GM12878 (cell line): ENCODE measurements around the gene COTL1. TPM values are rescaled to one million over a fixed set of nuclear protein-coding genes. Genes with fewer than 3 reads are reported as not detected.
A peak's percentile ranks its signal among the peaks of the same experiment; 100 is the strongest.

Experiments
- ATAC-seq: fragments of 200-7000 bp; cut with Tn5 transposase; 3 replicates; pipeline ENCODE4 v1.9.1; 2020; ENCODE audit warnings: mild to moderate bottlenecking, moderate library complexity
- BruUV-seq: library from RNA; stranded (reverse); fragments of 400-500 nt; replicated peaks from 2 replicates; lab custom pipeline; 2021; lab: Mats Ljungman, UMichigan
- CTCF ChIA-PET: fragments of 300-600 bp; sonication (Branson Sonifier 250); formaldehyde crosslinking; extraction: SDS; loops from one replicate; lab custom pipeline; 2021; ENCODE audit warnings: inconsistent platforms; lab: Yijun Ruan, JAX
- POLR2A ChIA-PET: fragments of 350-600 bp; formaldehyde crosslinking; extraction: SDS; loops from one replicate; lab custom pipeline; 2021; ENCODE audit warnings: inconsistent platforms; lab: Charles Lee
- RAD21 ChIA-PET: fragments of 300-600 bp; sonication (Branson Sonifier 250); formaldehyde crosslinking; loops from one replicate; lab custom pipeline; 2023; ENCODE audit warnings: antibody characterized with exemption; ENCODE audit not compliant: unreplicated experiment; lab: Charles Lee
- SMC1A ChIA-PET: fragments of 300-600 bp; sonication (Branson Sonifier 250); formaldehyde crosslinking; loops from one replicate; lab custom pipeline; 2023; ENCODE audit not compliant: unreplicated experiment, uncharacterized antibody; lab: Charles Lee
- DNase-seq: peaks from one replicate; pipeline ENCODE4 v3.0.0-alpha.2; 2011; ENCODE audit warnings: low read depth, low spot score
- FAIRE-seq: peaks from 3 replicates; lab custom pipeline; 2011; peaks lifted over from hg19 to GRCh38; lab: Jason Lieb, UNC
- H2AFZ ChIP-seq: 2 replicates; pipeline ENCODE4 v1.6.0; 2011; ENCODE audit warnings: low read depth, low read length, control low read depth; ENCODE audit not compliant: control insufficient read depth
- H3K27ac ChIP-seq: 2 replicates; pipeline ENCODE4 v1.5.1; 2011; ENCODE audit warnings: control low read depth; ENCODE audit not compliant: control insufficient read depth, insufficient read depth
- H3K27me3 ChIP-seq, 2 experiments: replicated peaks in 1 of 2; 2 replicates each; pipeline versions ENCODE4 v1.6.0 to v1.6.1; 2011; ENCODE audit warnings: low read length in 1 of 2; ENCODE audit not compliant: control insufficient read depth in 2 of 2, insufficient read depth in 2 of 2
- H3K36me3 ChIP-seq, 2 experiments: 2 replicates each; pipeline ENCODE4 v1.5.1; 2011; ENCODE audit warnings: low read length in 1 of 2; ENCODE audit not compliant: control insufficient read depth in 2 of 2, insufficient read depth in 2 of 2
- H3K4me1 ChIP-seq: 2 replicates; pipeline ENCODE4 v1.6.1; 2011; ENCODE audit warnings: mild to moderate bottlenecking, low read length, moderate library complexity, mixed read lengths; ENCODE audit not compliant: control insufficient read depth, insufficient read depth
- H3K4me2 ChIP-seq: 2 replicates; pipeline ENCODE4 v1.6.0; 2011; ENCODE audit warnings: control low read depth; ENCODE audit not compliant: control insufficient read depth, insufficient read depth
- H3K4me3 ChIP-seq: fragments of 200-600 bp; sonication (generic); 2 replicates; pipeline ENCODE4 v1.5.1; 2016
- H3K79me2 ChIP-seq: 2 replicates; pipeline ENCODE4 v1.6.0; 2011; ENCODE audit warnings: low read length; ENCODE audit not compliant: control insufficient read depth, insufficient read depth
- H3K9ac ChIP-seq: 2 replicates; pipeline ENCODE4 v1.8.0; 2011; ENCODE audit warnings: low read length, control low read depth, mixed read lengths; ENCODE audit not compliant: control insufficient read depth, insufficient read depth
- H3K9me3 ChIP-seq: replicated peaks from 3 replicates; pipeline ENCODE4 v1.5.1; 2011; ENCODE audit warnings: mild to moderate bottlenecking, low read length; ENCODE audit not compliant: control insufficient read depth, insufficient read depth
- H4K20me1 ChIP-seq: 2 replicates; pipeline ENCODE4 v1.6.0; 2011; ENCODE audit not compliant: control insufficient read depth, insufficient read depth
- BRCA1 ChIP-seq: IDR thresholded peaks from 2 replicates; pipeline ENCODE4 v1.6.1; 2011; ENCODE audit warnings: low read depth, low read length, improper control_type of control experiment
- CREB1 ChIP-seq: IDR thresholded peaks from 2 replicates; pipeline ENCODE4 v1.6.1; 2012; ENCODE audit warnings: low read depth, mild to moderate bottlenecking, inconsistent platforms
- CTCF ChIP-seq, 3 experiments: IDR thresholded peaks in 2 of 3; conservative IDR thresholded peaks in 1 of 3; 2 replicates each; pipeline ENCODE4 v1.5.1; 2011; ENCODE audit warnings: low read depth in 3 of 3, low read length in 3 of 3, mild to moderate bottlenecking in 3 of 3, control low read depth in 2 of 3, moderate library complexity in 2 of 3, inconsistent platforms in 1 of 3, mixed read lengths in 1 of 3; ENCODE audit not compliant: control insufficient read depth in 2 of 3, insufficient read depth in 1 of 3; ENCODE audit errors: extremely low read depth in 1 of 3
- IKZF1 ChIP-seq: fragments of 450-650 bp; conservative IDR thresholded peaks from 2 replicates; pipeline ENCODE4 v1.6.1; 2017; ENCODE audit warnings: antibody characterized with exemption, mild to moderate bottlenecking
- JUNB ChIP-seq: IDR thresholded peaks from 2 replicates; pipeline ENCODE4 v1.6.1; 2016; ENCODE audit warnings: antibody characterized with exemption, mild to moderate bottlenecking
- KLF5 ChIP-seq: fragments of 450-650 bp; IDR thresholded peaks from 2 replicates; pipeline ENCODE4 v1.6.1; 2014; ENCODE audit warnings: mild to moderate bottlenecking; ENCODE audit not compliant: partially characterized antibody
- MAX ChIP-seq: IDR thresholded peaks from 2 replicates; pipeline ENCODE4 v1.6.1; 2012; ENCODE audit warnings: low read depth, low read length, improper control_type of control experiment
- MYC ChIP-seq: IDR thresholded peaks from 2 replicates; pipeline ENCODE4 v1.6.1; 2011; ENCODE audit warnings: mild to moderate bottlenecking, low read length, moderate library complexity, inconsistent platforms; ENCODE audit not compliant: insufficient read depth, insufficient replicate concordance, insufficient read length, severe bottlenecking
- NFIC ChIP-seq: IDR thresholded peaks from 2 replicates; pipeline ENCODE4 v1.6.1; 2012; ENCODE audit warnings: low read depth, mild to moderate bottlenecking, inconsistent platforms, low read length, moderate library complexity
- NFYB ChIP-seq: IDR thresholded peaks from 2 replicates; pipeline ENCODE4 v1.6.1; 2011; ENCODE audit warnings: low read depth, mild to moderate bottlenecking, low read length, improper control_type of control experiment, moderate library complexity; ENCODE audit not compliant: insufficient read depth
- PBX3 ChIP-seq: IDR thresholded peaks from 2 replicates; pipeline ENCODE4 v1.6.1; 2011; ENCODE audit warnings: mild to moderate bottlenecking, low read depth, low read length, moderate library complexity; ENCODE audit not compliant: insufficient replicate concordance
- RFX5 ChIP-seq: IDR thresholded peaks from 2 replicates; pipeline ENCODE4 v1.6.1; 2011; ENCODE audit warnings: low read depth, low read length, improper control_type of control experiment
- SP1 ChIP-seq: IDR thresholded peaks from one replicate; pipeline ENCODE4 v1.6.1; 2011; ENCODE audit warnings: low read depth, low read length
- ZNF207 ChIP-seq: fragments of 450-650 bp; IDR thresholded peaks from 2 replicates; pipeline ENCODE4 v1.6.1; 2014; ENCODE audit warnings: antibody characterized with exemption, mild to moderate bottlenecking, borderline replicate concordance
- ZNF274 ChIP-seq: IDR thresholded peaks from one replicate; pipeline ENCODE4 v1.8.0; 2011; ENCODE audit not compliant: insufficient read length, insufficient read depth
- WGBS: methylation state at CpG from one replicate; pipeline ENCODE4 v1.1.6; 2016; ENCODE audit warnings: low lambda C conversion rate; ENCODE audit not compliant: insufficient replicate concordance, insufficient coverage; ENCODE audit errors: missing lambda C conversion rate; 5-methylcytosine and 5-hydroxymethylcytosine counted together
- in situ Hi-C: fragments of 300-500 bp; cut with MboI; formaldehyde crosslinking; loops from 9 replicates; pipeline ENCODE4 v1.14.3; 2018; ENCODE audit warnings: mixed read lengths
- intact Hi-C: fragments of 100-400 bp; cut with micrococcal nuclease; formaldehyde crosslinking; loops from one replicate; pipeline ENCODE4 v1.14.2; 2022; ENCODE audit not compliant: unreplicated experiment
- polyA plus RNA-seq, 11 experiments: library from polyadenylated mRNA; depleted of rRNA in 4 of 11; unstranded in 6 of 11; stranded (reverse) in 5 of 11; fragments of >200 nt; fragmentation: Nextera tagmentation in 4 of 11; fragmentation: Illumina TruSeq in 1 of 11; extraction: Ambion mirVana in 4 of 11; extraction: Trizol in 1 of 11; gene quantifications; 1 replicate in 1 of 11; 2 replicates in 10 of 11; pipeline versions ENCODE4 v1.2.1 to v1.2.3, GENCODE V29; 2011 to 2016; ENCODE audit warnings: inconsistent platforms in 2 of 11, missing spikeins in 2 of 11, low read depth in 1 of 11
- total RNA-seq, 4 experiments: library from RNA; depleted of rRNA in 3 of 4; stranded (reverse); fragments of >200 nt in 3 of 4; fragmentation: Illumina TruSeq in 1 of 4; extraction: Trizol in 1 of 4; gene quantifications; 2 replicates each; pipeline versions ENCODE4 v1.2.1 to v1.2.3, GENCODE V29; 2013 to 2021
- TF ChIP-seq, protein P1 (sequence below): IDR thresholded peaks from 2 replicates; pipeline ENCODE4 v1.6.1; 2011; ENCODE audit warnings: low read depth, low read length, improper control_type of control experiment, borderline replicate concordance
- TF ChIP-seq, protein P2 (sequence below): fragments of 150-350 bp; IDR thresholded peaks from 2 replicates; pipeline ENCODE4 v1.6.1; 2014; ENCODE audit warnings: mild to moderate bottlenecking, low read depth, low read length

Gene COTL1
- total and polyA plus RNA-seq, 10 of the 15 experiments (the other 5 are each of a cell fraction or from before 2014, with no cell fraction given) = 140 to 894 (median 330) TPM

DNA sequence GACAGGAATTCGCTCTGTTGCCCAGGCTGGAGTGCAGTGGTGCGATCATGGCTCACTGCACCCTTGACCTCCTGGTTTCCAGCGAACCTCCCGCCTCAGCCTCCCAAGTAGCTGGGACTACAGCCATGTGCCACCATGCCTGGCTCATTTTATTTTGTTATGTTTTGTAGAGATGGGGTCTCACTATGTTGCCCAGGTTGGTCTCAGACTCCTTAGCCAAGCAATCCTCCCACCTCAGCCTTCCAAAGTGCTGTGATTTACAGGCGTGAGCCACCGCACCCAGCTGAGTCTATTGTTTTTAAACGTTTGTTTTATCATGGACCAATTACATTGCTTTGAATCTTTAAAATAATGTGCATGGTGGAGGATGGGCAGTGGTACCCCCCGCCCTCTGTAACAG lies 28.9 kb downstream of the COTL1 start (continued):
- TF ChIP-seq NFIC (no peak), ZNF207 (no peak), KLF5 (no peak), ZNF274 (no peak), MYC (no peak), RFX5 (no peak), BRCA1 (no peak), CREB1 (no peak)
- TF ChIP-seq, protein P1, sequence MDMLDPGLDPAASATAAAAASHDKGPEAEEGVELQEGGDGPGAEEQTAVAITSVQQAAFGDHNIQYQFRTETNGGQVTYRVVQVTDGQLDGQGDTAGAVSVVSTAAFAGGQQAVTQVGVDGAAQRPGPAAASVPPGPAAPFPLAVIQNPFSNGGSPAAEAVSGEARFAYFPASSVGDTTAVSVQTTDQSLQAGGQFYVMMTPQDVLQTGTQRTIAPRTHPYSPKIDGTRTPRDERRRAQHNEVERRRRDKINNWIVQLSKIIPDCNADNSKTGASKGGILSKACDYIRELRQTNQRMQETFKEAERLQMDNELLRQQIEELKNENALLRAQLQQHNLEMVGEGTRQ = no peak

- Histone ChIP-seq H3K27ac (peak overlapping the region; percentile 24), H3K27me3 (no peaks in the 10 kb centered on the region), H4K20me1 (no peaks in the 10 kb centered on the region), H2AFZ (no peak overlapping the region), H3K4me2 (peak overlapping the region; percentile 33; the same call in 1 of the 2 replicates), H3K9me3 (no peaks in the 10 kb centered on the region), H3K4me1 (peaks cover 19% of the 10 kb centered on the region), H3K4me3 (peak overlapping the region; percentile 45; the same call in 1 of the 2 replicates), H3K36me3 (peaks cover 34 to 41% of the 10 kb centered on the region in 2 experiments), H3K9ac (no peak overlapping the region), H3K79me2 (peaks cover 66% of the 10 kb centered on the region)
- FAIRE-seq = peak; percentile 83
- ChIA-PET SMC1A (interaction anchor here (0.9 to 4.6 kb wide), 15 partner anchors 10 to 161 kb away, joined by 3 to 20 read pairs (median 4); no protein-coding TSS in a partner anchor), POLR2A (interaction anchor here (0.6 to 1.5 kb wide), 5 partner anchors 14 to 540 kb away, joined by 3 to 7 read pairs (median 5); partner anchors contain the start of gene COTL1), CTCF (interaction anchor here (0.9 to 2.9 kb wide), 8 partner anchors 12 to 153 kb away, joined by 3 to 17 read pairs (median 3); no protein-coding TSS in a partner anchor), RAD21 (interaction anchor here (0.8 to 2.5 kb wide), 8 partner anchors 8 to 79 kb away, joined by 3 to 8 read pairs (median 4); no protein-coding TSS in a partner anchor)
- DNase-seq = no peak
- intact Hi-C loops (no loop called here), in situ Hi-C loops (no loop called here)
- 8% methylated on average over 10 of the region's 10 CpGs for WGBS
- ATAC-seq = peak; percentile 96
- no TSS peak for BruUV-seq
- peak; percentile 93 for TF ChIP-seq PBX3
- peak; percentile 48; the same call in 1 of the 2 replicates for TF ChIP-seq NFYB
- TF ChIP-seq, protein P2, sequence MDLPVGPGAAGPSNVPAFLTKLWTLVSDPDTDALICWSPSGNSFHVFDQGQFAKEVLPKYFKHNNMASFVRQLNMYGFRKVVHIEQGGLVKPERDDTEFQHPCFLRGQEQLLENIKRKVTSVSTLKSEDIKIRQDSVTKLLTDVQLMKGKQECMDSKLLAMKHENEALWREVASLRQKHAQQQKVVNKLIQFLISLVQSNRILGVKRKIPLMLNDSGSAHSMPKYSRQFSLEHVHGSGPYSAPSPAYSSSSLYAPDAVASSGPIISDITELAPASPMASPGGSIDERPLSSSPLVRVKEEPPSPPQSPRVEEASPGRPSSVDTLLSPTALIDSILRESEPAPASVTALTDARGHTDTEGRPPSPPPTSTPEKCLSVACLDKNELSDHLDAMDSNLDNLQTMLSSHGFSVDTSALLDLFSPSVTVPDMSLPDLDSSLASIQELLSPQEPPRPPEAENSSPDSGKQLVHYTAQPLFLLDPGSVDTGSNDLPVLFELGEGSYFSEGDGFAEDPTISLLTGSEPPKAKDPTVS = no peak
- peak; percentile 27; the same call in 1 of the 2 replicates for TF ChIP-seq MAX
- TF ChIP-seq KLF5 = no peak
- no peak for TF ChIP-seq JUNB
- TF ChIP-seq SP1 = peak; percentile 11
- TF ChIP-seq IKZF1 = peak; percentile 44; the same call in 1 of the 2 replicates
- TF ChIP-seq CTCF (IDR thresholded peaks at IDR 0.05 in 2 of 3, conservative IDR thresholded peaks at IDR 0.05 in 1 of 3; ENCODE audit: control insufficient read depth in 2 of 3, extremely low read depth in 1 of 3, insufficient read depth in 1 of 3, low read depth in 3 of 3, low read length in 3 of 3) = no peak
Observed at GRCh38 chr16:84585886-84586285, 32.0 kb downstream of the COTL1 start.
